ENCODE data around the gene EFEMP2. TPM values are rescaled to one million over a fixed set of nuclear protein-coding genes. Genes with fewer than 3 reads are reported as not detected.

Gene EFEMP2
- total RNA-seq, 3 donors from 2014 or later = 34.5 to 75.0 (median 57.0) TPM

DNA sequence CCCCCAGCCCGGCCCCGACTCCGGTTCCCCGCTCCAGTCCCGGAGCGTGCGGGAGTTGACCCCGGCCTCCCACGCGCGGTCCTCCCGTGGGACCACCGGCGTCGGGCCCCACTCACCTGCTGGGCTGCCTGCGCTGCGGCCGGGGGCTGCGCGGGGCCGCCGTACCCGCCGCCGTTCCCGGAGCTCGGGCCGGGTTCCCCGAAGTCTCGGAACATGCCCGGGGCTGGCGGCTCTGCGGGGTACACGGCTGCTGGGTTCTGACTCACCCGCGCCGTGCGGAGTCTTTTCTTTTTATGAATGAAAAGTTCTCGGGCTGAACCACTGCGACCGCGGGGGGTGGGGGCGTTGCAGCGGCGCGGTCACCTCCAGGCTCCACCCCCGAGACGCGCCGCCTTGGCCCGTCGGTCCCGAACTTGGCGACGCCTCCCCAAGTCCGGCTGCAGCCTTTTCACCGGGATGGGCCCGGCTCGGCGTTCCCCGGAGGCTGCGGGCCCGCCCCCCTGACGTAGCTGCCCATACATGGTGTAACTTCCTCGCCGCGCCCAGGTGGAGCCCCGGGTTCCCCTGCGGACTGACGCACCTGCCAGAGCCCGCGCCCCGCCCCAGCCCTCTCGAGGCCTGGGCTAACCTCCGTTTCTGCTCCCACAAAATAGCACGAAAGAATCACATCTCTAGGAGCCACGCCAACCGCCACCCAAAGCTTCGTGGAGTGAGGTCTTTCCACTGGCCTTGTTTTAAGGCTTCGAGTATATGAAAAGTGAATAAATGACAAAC, 27.7 kb upstream of the EFEMP2 start, which contains the start of gene FOSL1:
Gene FOSL1, minus strand, starts transcription at position 264 of the 774 bp plus-strand sequence. Its CDS starts 49 bp downstream, at position 215.
- peak; percentile 87 to 90 for DNase-seq (ENCODE audit: low spot score in 2 of 2)
- TF ChIP-seq POLR2AphosphoS5 (IDR thresholded peaks at IDR 0.05) (peak in 2 of 3 donors; percentile 37 to 49), POLR2A (IDR thresholded peaks at IDR 0.05) (no peak)
- intact Hi-C loops (cut with DNase I; ENCODE audit: low total_unique reads) = no loop called here
- Histone ChIP-seq H3K36me3 (no peaks in the 10 kb centered on the region), H3K4me3 (peak within 1 kb of the TSS; percentile 52 to 89 (median 53)), H3K27me3 (peaks cover 0 to 8% of the 10 kb centered on the region in 2 donors), H3K27ac (peak within 1 kb of the TSS; percentile 46 to 82), H3K9me3 (no peaks in the 10 kb centered on the region), H3K4me1 (peaks cover 0 to 6% of the 10 kb centered on the region in 2 donors)

DNA sequence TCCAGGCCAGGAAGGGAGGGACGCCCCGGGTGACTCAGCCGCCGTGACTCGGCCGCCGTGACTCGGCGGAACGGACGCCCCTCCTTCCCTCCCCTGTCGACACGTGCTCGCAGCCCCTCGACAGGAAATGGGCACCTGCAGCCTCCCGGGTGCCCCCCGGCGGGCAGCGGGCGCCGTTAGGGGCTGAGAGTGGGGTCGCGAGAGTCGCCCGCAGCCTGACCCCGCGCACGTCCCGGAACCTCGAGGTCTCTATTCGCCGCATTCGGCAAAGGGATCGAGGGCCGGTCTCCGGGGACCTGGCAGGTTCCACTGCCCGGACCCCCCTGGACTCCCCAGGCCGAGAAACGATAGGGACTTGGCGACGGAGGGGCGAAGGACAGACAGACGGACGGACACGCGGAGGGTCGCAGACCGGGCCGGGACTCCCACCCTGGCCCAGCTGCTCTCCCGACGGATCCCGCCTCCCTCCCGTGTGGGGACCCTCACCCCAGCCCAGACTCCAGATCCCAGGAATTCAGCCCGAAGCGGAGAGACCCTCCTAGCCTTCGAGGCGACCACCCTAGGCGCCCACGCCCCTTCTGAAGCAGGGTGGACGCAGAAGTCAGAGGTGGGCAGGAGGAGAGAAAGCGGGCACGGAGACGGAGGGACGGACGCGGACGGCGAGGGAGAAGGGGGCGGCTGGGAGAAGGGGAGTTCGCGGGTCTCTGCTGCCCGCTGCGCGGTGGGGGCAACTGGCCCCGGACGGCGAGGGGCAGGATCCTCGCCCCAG, 26.9 kb upstream of the EFEMP2 start:
- Histone ChIP-seq H3K4me1 (peaks cover 0 to 6% of the 10 kb centered on the region in 2 donors), H3K9me3 (no peaks in the 10 kb centered on the region), H3K27ac (peak overlapping the region; percentile 46 to 82), H3K27me3 (peaks cover 0 to 8% of the 10 kb centered on the region in 2 donors), H3K36me3 (no peaks in the 10 kb centered on the region), H3K4me3 (peak overlapping the region; percentile 52 to 89 (median 53))
- no peak for DNase-seq (ENCODE audit: low spot score in 2 of 2)
- intact Hi-C loops (cut with DNase I; ENCODE audit: low total_unique reads) = no loop called here
- TF ChIP-seq POLR2AphosphoS5 (IDR thresholded peaks at IDR 0.05) = no peak
- TF ChIP-seq, protein P1, sequence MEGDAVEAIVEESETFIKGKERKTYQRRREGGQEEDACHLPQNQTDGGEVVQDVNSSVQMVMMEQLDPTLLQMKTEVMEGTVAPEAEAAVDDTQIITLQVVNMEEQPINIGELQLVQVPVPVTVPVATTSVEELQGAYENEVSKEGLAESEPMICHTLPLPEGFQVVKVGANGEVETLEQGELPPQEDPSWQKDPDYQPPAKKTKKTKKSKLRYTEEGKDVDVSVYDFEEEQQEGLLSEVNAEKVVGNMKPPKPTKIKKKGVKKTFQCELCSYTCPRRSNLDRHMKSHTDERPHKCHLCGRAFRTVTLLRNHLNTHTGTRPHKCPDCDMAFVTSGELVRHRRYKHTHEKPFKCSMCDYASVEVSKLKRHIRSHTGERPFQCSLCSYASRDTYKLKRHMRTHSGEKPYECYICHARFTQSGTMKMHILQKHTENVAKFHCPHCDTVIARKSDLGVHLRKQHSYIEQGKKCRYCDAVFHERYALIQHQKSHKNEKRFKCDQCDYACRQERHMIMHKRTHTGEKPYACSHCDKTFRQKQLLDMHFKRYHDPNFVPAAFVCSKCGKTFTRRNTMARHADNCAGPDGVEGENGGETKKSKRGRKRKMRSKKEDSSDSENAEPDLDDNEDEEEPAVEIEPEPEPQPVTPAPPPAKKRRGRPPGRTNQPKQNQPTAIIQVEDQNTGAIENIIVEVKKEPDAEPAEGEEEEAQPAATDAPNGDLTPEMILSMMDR (IDR thresholded peaks at IDR 0.05) = no peak
- TF ChIP-seq POLR2A (IDR thresholded peaks at IDR 0.05) = no peak

DNA sequence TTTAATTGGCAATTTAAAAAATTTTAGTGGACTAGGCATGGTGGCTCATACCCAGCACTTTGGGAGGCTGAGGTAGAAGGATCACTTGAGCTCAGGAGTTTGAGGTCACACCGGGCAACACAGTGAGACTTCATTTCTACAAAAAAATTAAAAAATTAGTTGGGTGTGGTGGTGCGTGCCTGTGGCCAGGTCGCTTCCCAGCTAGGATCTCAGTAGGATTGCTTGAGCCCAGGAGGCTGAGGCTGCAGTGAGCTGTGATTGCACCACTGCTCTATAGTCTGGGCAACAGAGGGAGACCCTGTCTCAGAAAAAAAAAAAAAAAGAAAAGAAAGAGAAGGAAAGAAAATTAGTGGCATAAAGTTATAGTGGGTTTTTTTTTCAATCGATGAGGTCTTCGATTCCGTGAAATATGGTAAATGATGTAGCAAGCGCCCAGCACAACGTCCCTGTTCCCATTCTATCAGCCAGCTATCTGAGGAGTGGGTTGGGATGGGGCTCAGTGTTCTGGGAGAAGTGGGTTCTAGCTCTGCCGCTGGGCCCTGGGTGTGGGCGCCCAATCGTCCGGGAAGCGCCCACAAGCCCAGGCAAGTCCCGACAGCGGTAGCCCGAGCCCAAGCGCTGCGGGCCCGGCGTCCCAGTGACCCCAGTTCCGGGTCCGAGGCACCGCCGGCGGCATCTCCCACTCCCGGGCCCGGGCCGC, 26.2 kb upstream of the EFEMP2 start:
- H3K4me1 ChIP-seq = peaks cover 0 to 8% of the 10 kb centered on the region in 2 donors
- H3K9me3 ChIP-seq = no peaks in the 10 kb centered on the region
- no peaks in the 10 kb centered on the region for H3K36me3 ChIP-seq
- DNase-seq (ENCODE audit: low spot score in 2 of 2) = no peak
- peak overlapping the region in 1 of 2 donors; percentile 3 for H3K27ac ChIP-seq
- peak overlapping the region; percentile 52 to 89 (median 53) for H3K4me3 ChIP-seq
- intact Hi-C loops (cut with DNase I; ENCODE audit: low total_unique reads) = no loop called here
- TF ChIP-seq, protein P1 (IDR thresholded peaks at IDR 0.05) = no peak
- TF ChIP-seq POLR2A (IDR thresholded peaks at IDR 0.05) (no peak), POLR2AphosphoS5 (IDR thresholded peaks at IDR 0.05) (no peak)
- peaks cover 0 to 8% of the 10 kb centered on the region in 2 donors for H3K27me3 ChIP-seq

- no peak overlapping the region for H3K27ac ChIP-seq
- H3K36me3 ChIP-seq = no peaks in the 10 kb centered on the region
- peaks cover 0 to 8% of the 10 kb centered on the region in 2 donors for H3K27me3 ChIP-seq
- intact Hi-C loops (cut with DNase I; ENCODE audit: low total_unique reads) = no loop called here
- no peaks in the 10 kb centered on the region for H3K9me3 ChIP-seq
- no peak for TF ChIP-seq POLR2AphosphoS5 (IDR thresholded peaks at IDR 0.05)
- no peak for TF ChIP-seq POLR2A (IDR thresholded peaks at IDR 0.05)
- TF ChIP-seq, protein P1 (IDR thresholded peaks at IDR 0.05) = no peak
- H3K4me3 ChIP-seq = no peak overlapping the region
- no peak for DNase-seq (ENCODE audit: low spot score in 2 of 2)
- H3K4me1 ChIP-seq = peaks cover 4 to 15% of the 10 kb centered on the region in 2 donors
Observed at GRCh38 chr11:65897020-65897471, 24.4 kb upstream of the EFEMP2 start.
